ENCODE measurements around the gene SERPINE3.

Gene SERPINE3

GRCh38 chr13:51329606-51330005 is 9.9 kb upstream of the SERPINE3 start:
- no peak for DNase-seq

GRCh38 chr13:51330791-51331190 is 8.7 kb upstream of the SERPINE3 start:
- no peak for DNase-seq

GRCh38 chr13:51331354-51331861 is 8.1 kb upstream of the SERPINE3 start:
- peak; percentile 6 for DNase-seq

- DNase-seq: no peak
Measured at GRCh38 chr13:51332566-51333361, 6.7 kb upstream of the SERPINE3 start.

GRCh38 chr13:51333421-51333820 is 6.1 kb upstream of the SERPINE3 start:
- no peak for DNase-seq

- no peak for DNase-seq
Measured at GRCh38 chr13:51333826-51334225, 5.7 kb upstream of the SERPINE3 start.

- DNase-seq: no peak
Measured at GRCh38 chr13:51336746-51337145, 2.7 kb upstream of the SERPINE3 start.

- no peak for DNase-seq
Measured at GRCh38 chr13:51339952-51340732, 651 bp downstream of the SERPINE3 start.

- no peak for DNase-seq
Measured at GRCh38 chr13:51341232-51341631, 1.7 kb downstream of the SERPINE3 start.

- DNase-seq: no peak
Measured at GRCh38 chr13:51341791-51342190, 2.3 kb downstream of the SERPINE3 start.

GRCh38 chr13:51342706-51343105 is 3.2 kb downstream of the SERPINE3 start:
- no peak for DNase-seq

- no peak for DNase-seq
Measured at GRCh38 chr13:51343475-51343874, 4.0 kb downstream of the SERPINE3 start.

GRCh38 chr13:51346397-51346796 is 6.9 kb downstream of the SERPINE3 start:
- no peak for DNase-seq

GRCh38 chr13:51347099-51347498 is 7.6 kb downstream of the SERPINE3 start:
- DNase-seq: no peak

- DNase-seq: no peak
Measured at GRCh38 chr13:51348069-51348967, 8.8 kb downstream of the SERPINE3 start.

GRCh38 chr13:51349016-51349415 is 9.5 kb downstream of the SERPINE3 start:
- no peak for DNase-seq

GRCh38 chr13:51355217-51355616 is 15.7 kb downstream of the SERPINE3 start:
- DNase-seq: no peak

- no peak for DNase-seq
Measured at GRCh38 chr13:51357928-51358595, 18.6 kb downstream of the SERPINE3 start.

- no peak for DNase-seq
Measured at GRCh38 chr13:51359352-51359751, 19.9 kb downstream of the SERPINE3 start.

- no peak for DNase-seq
Measured at GRCh38 chr13:51360489-51360888, 21.0 kb downstream of the SERPINE3 start.

GRCh38 chr13:51361106-51361505 is 21.6 kb downstream of the SERPINE3 start:
- no peak for DNase-seq

- DNase-seq: no peak
Measured at GRCh38 chr13:51363625-51364024, 24.1 kb downstream of the SERPINE3 start.

All from stimulated activated CD4-positive, alpha-beta T cell treated with anti-CD3 and anti-CD28 coated beads, Interleukin-1b, Interleukin-23, amount 100 ng/mL, for 48 hours (primary cell).